Subcutaneous adipose tissue (tissue), 4 donors: ENCODE measurements around the gene CDH16. TPM values are rescaled to one million over a fixed set of nuclear protein-coding genes. Genes with fewer than 3 reads are reported as not detected.

Source experiments
- total RNA-seq, 4 donors: library from RNA; depleted of rRNA; stranded (reverse); fragments of >200 nt; gene quantifications; one replicate each; pipeline ENCODE4 v1.1.0, GENCODE V29; 2016
- TF ChIP-seq, protein P1 (sequence below): fragments of 450-650 bp; IDR thresholded peaks from one replicate; pipeline ENCODE4 v1.5.1; 2016; ENCODE audit warnings: low read depth, mild to moderate bottlenecking, control low read depth, antibody characterized with exemption, moderate library complexity

Gene CDH16
- total RNA-seq, 4 donors from 2014 or later, result not detected

DNA sequence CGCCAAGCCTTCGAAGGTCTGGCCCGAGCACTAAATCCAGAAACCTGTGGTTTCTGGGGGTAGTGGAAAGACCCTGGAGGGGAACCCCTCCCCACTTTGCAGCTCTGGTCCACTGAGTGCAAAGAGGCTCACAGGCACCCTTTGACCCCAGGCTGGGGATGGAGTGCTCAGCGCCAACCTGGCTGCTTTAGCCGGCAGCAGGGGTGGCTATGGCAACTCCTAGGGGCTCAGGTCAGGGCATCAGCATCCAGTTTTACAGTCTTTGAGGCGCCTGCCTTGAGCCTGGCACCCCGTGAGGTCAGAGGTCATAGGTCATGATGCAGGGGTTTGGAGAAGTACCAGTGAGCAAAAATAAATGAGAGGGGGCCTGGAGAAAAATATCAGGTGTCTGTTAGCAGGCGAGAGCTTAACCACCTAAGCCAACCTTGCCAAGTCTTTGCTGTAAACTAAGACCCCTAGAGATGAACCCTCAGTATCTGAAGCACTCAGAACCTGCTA lies 56.6 kb downstream of the CDH16 start:
- TF ChIP-seq, protein P1, sequence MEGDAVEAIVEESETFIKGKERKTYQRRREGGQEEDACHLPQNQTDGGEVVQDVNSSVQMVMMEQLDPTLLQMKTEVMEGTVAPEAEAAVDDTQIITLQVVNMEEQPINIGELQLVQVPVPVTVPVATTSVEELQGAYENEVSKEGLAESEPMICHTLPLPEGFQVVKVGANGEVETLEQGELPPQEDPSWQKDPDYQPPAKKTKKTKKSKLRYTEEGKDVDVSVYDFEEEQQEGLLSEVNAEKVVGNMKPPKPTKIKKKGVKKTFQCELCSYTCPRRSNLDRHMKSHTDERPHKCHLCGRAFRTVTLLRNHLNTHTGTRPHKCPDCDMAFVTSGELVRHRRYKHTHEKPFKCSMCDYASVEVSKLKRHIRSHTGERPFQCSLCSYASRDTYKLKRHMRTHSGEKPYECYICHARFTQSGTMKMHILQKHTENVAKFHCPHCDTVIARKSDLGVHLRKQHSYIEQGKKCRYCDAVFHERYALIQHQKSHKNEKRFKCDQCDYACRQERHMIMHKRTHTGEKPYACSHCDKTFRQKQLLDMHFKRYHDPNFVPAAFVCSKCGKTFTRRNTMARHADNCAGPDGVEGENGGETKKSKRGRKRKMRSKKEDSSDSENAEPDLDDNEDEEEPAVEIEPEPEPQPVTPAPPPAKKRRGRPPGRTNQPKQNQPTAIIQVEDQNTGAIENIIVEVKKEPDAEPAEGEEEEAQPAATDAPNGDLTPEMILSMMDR, result no peak

DNA sequence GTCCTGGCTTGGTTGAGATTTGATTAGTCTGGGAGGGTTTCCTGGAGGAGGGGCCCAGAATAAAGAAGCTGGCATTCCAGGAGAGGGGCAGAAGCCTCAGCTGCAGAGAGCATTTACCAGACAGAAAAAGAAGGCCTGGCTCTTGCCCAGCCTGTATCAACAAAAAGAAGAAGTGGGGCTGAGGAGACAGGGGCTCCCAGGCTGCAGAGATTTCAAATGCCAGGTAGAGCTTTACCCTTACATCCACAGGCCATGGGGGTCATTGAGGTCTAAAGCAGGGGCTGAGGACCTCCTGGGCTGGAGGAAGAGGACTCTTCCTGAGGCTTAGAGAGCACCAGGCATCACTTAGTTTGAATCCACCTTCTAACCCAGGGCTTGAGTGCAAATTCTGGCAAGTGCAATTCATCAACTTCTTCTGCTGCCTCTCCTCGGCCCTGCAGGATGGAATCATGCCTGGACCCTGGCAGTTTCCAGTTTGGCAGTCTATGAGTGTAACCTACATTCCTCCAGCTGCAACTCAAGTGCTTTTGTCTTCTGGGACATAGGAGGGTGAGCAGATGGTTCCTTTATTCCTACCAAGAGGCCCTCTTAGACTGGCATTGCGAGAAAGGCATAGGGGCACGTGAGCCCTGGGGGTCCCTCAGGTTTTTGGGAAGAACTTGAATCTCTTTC lies 59.2 kb downstream of the CDH16 start:
- TF ChIP-seq, protein P1, result no peak

DNA sequence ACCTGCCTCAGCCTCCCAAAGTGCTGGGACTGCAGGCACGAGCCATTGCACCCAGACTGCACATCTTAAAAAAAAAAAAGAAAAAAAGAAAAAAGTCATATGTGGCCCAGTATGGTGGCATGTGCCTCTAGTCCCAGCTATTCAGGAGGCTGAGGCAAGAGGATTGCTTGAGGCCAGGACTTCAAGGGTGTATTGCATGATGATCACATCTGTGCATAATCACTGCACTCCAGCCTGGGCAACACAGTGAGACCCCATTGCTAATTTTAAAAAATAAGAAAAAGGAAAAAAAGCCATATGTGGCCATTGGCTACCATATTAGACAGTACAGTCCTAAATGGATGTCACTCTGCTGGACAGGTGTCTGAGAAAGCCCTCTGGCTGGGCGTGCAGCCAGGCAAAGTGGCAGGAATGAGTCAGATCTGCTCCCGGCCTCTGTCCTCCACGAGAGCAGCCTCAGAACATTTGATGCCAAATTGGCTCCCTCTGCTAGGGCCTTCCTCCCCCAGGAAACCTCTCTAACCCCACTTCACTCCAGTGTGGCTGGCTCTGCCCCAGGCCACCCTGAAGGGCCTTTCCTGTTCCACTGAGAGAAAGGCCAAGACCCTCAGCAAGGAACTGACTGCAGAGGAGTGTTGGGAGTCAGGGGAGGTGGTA lies 59.8 kb downstream of the CDH16 start:
- TF ChIP-seq, protein P1, result no peak

Other genes starting within 250 kb of the CDH16 start
- gene CMTM4, start 222.1 kb downstream of the CDH16 start, total RNA-seq, result 10 to 100 TPM; 12.1 to 16.0 (median 13.0) TPM
- gene DYNC1LI2, start 167.3 kb downstream of the CDH16 start, total RNA-seq, result 100 to 1,000 TPM; 123 to 210 (median 165) TPM
- under 1 TPM in 2 of 4 donors, not detected in 2; 0.33 to 0.68 TPM for gene TERB1, start 117.3 kb downstream of the CDH16 start, total RNA-seq
- 10 to 100 TPM; 38.2 to 56.4 (median 46.4) TPM for gene NAE1, start 87.9 kb downstream of the CDH16 start, total RNA-seq
- gene CA7, start 74.5 kb downstream of the CDH16 start, total RNA-seq, result not detected
- gene PDP2, start 38.4 kb downstream of the CDH16 start, total RNA-seq, result 10 to 100 TPM; 16.5 to 43.3 (median 31.1) TPM
- gene RRAD, start 6.7 kb upstream of the CDH16 start, total RNA-seq, result 10 to 100 TPM in 2 of 4 donors, 1 to 10 TPM in 2; 2.4 to 15.9 (median 9.8) TPM
- 10 to 100 TPM; 59.2 to 67.0 (median 63.7) TPM for gene CIAO2B, start 15.5 kb upstream of the CDH16 start, total RNA-seq
- gene CES2, start 16.6 kb upstream of the CDH16 start, total RNA-seq, result 10 to 100 TPM; 26.9 to 56.7 (median 35.1) TPM
- gene CES3, start 42.4 kb upstream of the CDH16 start, total RNA-seq, result 1 to 10 TPM in 3 of 4 donors, under 1 TPM in 1; 0.16 to 3.1 (median 1.9) TPM
- gene CES4A, start 69.7 kb upstream of the CDH16 start, total RNA-seq, result 10 to 100 TPM in 1 of 4 donors, 1 to 10 TPM in 3; 5.4 to 25.2 (median 6.6) TPM
- 10 to 100 TPM; 35.2 to 46.2 (median 42.4) TPM for gene CBFB, start 110.3 kb upstream of the CDH16 start, total RNA-seq
- gene PHAF1, start 191.1 kb upstream of the CDH16 start, total RNA-seq, result 10 to 100 TPM; 15.1 to 30.1 (median 19.1) TPM
- 1 to 10 TPM; 2.8 to 5.9 (median 4.6) TPM for gene B3GNT9, start 232.1 kb upstream of the CDH16 start, total RNA-seq
- gene TRADD, start 241.0 kb upstream of the CDH16 start, total RNA-seq, result 10 to 100 TPM in 3 of 4 donors, 1 to 10 TPM in 1; 6.7 to 42.3 (median 33.6) TPM
- 10 to 100 TPM in 3 of 4 donors, 1 to 10 TPM in 1; 4.2 to 13.2 (median 11.7) TPM for gene FBXL8, start 241.1 kb upstream of the CDH16 start, total RNA-seq
- 10 to 100 TPM; 17.3 to 44.3 (median 35.1) TPM for gene HSF4, start 245.9 kb upstream of the CDH16 start, total RNA-seq